WI38 (cell line): ENCODE data around the gene HOXA4.

ENCODE experiments used
- H3K4me3 ChIP-seq: 2 replicates; pipeline ENCODE4 v1.5.1; 2011; ENCODE audit warnings: low read depth, mild to moderate bottlenecking, control low read depth, low read length
- TF ChIP-seq, protein P1 (sequence below): IDR thresholded peaks from 2 replicates; pipeline ENCODE4 v1.5.1; 2012; ENCODE audit warnings: low read depth, mild to moderate bottlenecking, control low read depth, low read length

HOXA4 gene

DNA sequence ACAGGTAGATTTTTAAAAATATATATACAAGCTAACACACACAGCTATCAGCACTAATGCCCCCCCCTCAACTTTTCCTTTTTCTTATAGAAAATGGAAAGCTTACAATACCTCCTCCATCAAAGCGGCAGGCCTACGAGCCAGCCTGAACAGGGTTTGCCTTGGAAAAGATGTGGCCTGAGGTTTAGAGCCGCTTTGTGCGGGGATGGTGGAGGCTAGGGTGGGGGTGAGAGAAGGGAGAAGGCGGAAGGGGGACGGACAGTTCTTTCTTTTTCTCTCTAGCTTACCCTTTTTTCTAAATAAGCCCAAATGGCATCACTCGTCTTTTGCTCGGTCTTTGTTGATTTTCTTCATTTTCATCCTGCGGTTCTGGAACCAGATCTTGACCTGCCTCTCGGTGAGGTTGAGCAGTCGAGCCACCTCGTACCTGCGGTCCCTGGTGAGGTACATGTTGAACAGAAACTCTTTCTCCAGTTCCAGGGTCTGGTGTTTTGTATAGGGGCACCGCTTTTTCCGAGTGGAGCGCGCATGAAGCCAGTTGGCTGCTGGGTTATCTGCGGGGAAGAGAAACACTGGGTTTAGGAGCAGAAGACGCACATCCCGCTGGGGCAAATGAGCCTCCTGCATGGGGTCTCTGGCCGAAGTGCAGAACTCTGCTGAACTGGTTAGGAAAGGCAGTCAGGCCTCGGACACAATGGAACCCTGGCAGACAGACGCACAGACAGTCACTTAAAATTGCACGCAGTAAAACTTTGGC lies 32.9 kb upstream of the HOXA4 start:
- H3K4me3 ChIP-seq: no peak overlapping the region
- TF ChIP-seq, protein P1, sequence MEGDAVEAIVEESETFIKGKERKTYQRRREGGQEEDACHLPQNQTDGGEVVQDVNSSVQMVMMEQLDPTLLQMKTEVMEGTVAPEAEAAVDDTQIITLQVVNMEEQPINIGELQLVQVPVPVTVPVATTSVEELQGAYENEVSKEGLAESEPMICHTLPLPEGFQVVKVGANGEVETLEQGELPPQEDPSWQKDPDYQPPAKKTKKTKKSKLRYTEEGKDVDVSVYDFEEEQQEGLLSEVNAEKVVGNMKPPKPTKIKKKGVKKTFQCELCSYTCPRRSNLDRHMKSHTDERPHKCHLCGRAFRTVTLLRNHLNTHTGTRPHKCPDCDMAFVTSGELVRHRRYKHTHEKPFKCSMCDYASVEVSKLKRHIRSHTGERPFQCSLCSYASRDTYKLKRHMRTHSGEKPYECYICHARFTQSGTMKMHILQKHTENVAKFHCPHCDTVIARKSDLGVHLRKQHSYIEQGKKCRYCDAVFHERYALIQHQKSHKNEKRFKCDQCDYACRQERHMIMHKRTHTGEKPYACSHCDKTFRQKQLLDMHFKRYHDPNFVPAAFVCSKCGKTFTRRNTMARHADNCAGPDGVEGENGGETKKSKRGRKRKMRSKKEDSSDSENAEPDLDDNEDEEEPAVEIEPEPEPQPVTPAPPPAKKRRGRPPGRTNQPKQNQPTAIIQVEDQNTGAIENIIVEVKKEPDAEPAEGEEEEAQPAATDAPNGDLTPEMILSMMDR: no peak

GRCh38 chr7:27162561-27163287 lies 32.2 kb upstream of the HOXA4 start:
- TF ChIP-seq, protein P1: no peak
- H3K4me3 ChIP-seq: no peak overlapping the region

GRCh38 chr7:27161721-27162560 lies 31.4 kb upstream of the HOXA4 start:
- TF ChIP-seq, protein P1: no peak
- H3K4me3 ChIP-seq: no peak overlapping the region

- peak overlapping the region; percentile 58 for H3K4me3 ChIP-seq
- TF ChIP-seq, protein P1: no peak
Measured at GRCh38 chr7:27161214-27161720, 30.7 kb upstream of the HOXA4 start.

DNA sequence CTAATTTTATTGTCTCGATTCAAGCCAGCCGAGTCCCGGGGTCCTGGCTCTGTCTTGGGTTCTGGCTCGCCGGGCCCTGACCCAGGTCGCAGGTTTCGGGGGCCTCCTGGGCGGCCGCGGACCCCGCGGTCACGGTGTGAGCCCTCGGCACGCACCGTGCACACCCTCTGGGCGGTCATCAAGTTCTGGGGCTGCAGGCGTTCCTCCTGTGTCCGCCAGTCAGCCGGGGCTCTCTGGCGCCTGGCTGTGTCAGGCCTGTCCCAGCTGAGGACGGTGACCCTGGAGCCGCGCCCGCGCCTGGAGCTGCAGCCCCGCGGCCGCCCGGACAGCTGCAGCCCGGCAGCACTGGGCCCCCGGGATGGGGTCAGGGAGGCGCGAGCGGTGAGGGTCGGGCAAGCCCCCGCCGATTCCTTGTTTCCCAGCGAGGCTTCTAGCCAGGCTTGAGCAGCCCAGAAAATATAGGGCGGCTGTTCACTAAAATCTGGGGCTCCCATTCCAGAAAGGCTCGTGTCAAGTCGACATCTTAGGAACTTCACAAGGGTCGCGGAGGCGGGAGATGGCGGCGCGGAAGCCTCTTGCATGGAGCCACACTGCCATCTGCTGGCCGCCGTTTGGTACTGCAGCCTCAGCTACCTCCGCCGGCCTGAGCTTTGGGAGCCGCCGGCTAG lies 30.1 kb upstream of the HOXA4 start:
- peak overlapping the region; percentile 58 for H3K4me3 ChIP-seq
- TF ChIP-seq, protein P1: peak; percentile 92

DNA sequence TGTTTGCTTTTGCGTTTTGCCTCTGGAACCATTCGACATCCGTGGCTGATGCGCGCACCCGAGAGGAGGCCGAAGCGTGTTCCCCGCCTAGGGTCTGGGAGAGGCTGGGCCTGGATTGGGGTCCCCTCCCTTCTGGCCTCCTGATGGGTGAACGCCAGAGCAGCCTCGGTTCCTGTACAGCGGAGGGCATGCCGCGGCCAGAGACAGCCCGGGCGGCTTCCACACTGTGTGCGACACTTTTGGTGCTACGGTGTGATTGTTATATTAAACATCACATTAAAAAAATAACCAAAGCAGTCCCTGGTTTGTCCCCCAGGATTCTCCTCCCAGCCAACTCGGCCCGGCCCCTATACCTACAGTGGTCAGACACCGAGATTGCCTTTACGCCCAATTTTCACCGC lies 29.6 kb upstream of the HOXA4 start:
- TF ChIP-seq, protein P1: no peak
- no peak overlapping the region for H3K4me3 ChIP-seq
